ENCODE measurements around the gene GSC2.

- TF ChIP-seq CTCF (IDR thresholded peaks at IDR 0.05) (no peak), EZH2 (IDR thresholded peaks at IDR 0.05) (no peak), EZH2phosphoT487 (IDR thresholded peaks at IDR 0.05) (no peak)
Measured at GRCh38 chr22:19110064-19110458, 40.0 kb downstream of the GSC2 start.

Measured in neural progenitor cell (in vitro differentiated cells).